Ascending aorta (tissue), 2 donors: ENCODE results near the gene FBXW12. TPM values are rescaled to one million over a fixed set of nuclear protein-coding genes. Genes with fewer than 3 reads are reported as not detected.

Experiments used
- DNase-seq, 2 donors: peaks; one replicate each; pipeline ENCODE4 v3.0.0-alpha.2; 2019; ENCODE audit warnings: low spot score in 2 of 2
- H3K27ac ChIP-seq, 2 donors: fragments of 200-600 bp; sonication (generic); one replicate each; pipeline ENCODE4 v1.5.1; 2016 to 2017; ENCODE audit warnings: mild to moderate bottlenecking in 1 of 2
- H3K27me3 ChIP-seq: fragments of 200-600 bp; sonication (generic); one replicate; pipeline ENCODE4 v1.5.1; 2017
- H3K36me3 ChIP-seq, 2 donors: fragments of 200-600 bp; sonication (generic); one replicate each; pipeline ENCODE4 v1.5.1; 2016
- H3K4me1 ChIP-seq, 2 donors: fragments of 200-600 bp; sonication (generic); one replicate each; pipeline ENCODE4 v1.5.1; 2016 to 2017; ENCODE audit warnings: mild to moderate bottlenecking in 1 of 2
- H3K4me3 ChIP-seq, 2 donors: fragments of 200-600 bp; sonication (generic); one replicate each; pipeline ENCODE4 v1.5.1; 2016 to 2017; ENCODE audit warnings: mild to moderate bottlenecking in 1 of 2
- H3K9me3 ChIP-seq, 2 donors: fragments of 200-600 bp; sonication (generic); one replicate each; pipeline ENCODE4 v1.5.1; 2016
- CTCF ChIP-seq, 3 experiments: fragments of 200-600 bp in 2 of 3; fragments of 450-650 bp in 1 of 3; sonication (generic) in 2 of 3; IDR thresholded peaks; one replicate each; pipeline ENCODE4 v1.5.1; 2016 to 2019; ENCODE audit warnings: antibody characterized with exemption in 3 of 3, mild to moderate bottlenecking in 1 of 3, moderate library complexity in 1 of 3
- intact Hi-C: fragments of 100-400 bp; cut with DNase I; formaldehyde crosslinking; loops from one replicate; pipeline ENCODE4 v1.15.1; 2023
- total RNA-seq: library from RNA; depleted of rRNA; stranded (reverse); fragments of >200 nt; gene quantifications from one replicate; pipeline ENCODE4 v1.1.0, GENCODE V29; 2016

FBXW12 gene
- total RNA-seq, 1 donor from 2014 or later = not detected

DNA sequence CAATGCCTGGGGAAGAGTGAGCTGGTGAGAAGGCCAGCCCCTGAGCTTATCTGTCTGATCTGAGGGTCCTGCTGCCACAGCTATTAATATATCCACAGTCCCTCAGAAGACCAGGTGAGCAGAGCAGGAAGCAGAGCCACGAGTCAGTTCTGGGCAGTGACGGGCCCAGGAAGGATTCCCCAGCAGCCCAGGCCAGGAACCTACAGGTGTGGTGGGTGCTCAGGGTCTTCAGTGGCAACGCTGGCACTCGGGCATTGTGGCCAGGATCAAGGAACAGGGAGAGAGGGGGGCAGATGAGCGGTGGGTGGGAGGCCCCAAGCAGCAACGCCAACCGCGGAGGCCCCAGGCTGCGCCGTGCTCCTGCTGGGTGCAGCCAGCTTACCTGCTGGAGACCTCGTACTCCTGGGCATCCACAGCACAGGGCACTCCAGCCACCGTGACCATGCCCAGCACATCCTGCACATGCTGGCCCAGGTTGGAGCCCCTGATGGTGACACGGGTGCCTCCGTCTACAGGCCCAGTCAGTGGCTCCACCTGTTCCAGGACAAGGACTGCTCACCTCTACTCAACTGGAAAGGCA, 45.6 kb downstream of the FBXW12 start:
- no peaks in the 10 kb centered on the region for H3K9me3 ChIP-seq
- peaks cover 0 to 10% of the 10 kb centered on the region in 2 donors for H3K4me1 ChIP-seq
- no peak for DNase-seq
- no peak for TF ChIP-seq CTCF (IDR thresholded peaks at IDR 0.05)
- no peaks in the 10 kb centered on the region for H3K27me3 ChIP-seq
- intact Hi-C loops = no loop called here
- no peak overlapping the region for H3K4me3 ChIP-seq
- H3K27ac ChIP-seq = no peak overlapping the region
- H3K36me3 ChIP-seq = peaks cover 76 to 89% of the 10 kb centered on the region in 2 donors

DNA sequence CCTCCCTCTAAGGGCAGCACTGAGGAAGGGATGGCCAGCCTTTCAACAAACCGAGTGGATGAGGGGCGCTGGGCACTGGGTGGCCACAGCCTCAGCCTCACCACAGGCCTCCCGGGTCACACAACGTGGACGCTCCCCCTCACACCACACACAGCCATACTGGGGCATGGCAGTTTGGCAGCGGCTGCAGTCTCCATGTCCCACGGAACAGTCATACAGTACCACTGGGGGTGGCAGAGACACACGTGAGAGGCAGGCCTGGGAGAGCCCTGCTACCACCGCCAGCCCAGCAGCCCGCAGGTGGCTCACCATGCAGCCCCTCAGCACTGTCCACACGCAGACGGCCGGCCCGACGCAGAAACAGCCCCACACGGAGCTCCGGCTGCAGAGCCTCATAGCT, 46.1 kb downstream of the FBXW12 start:
- Histone ChIP-seq H3K9me3 (no peaks in the 10 kb centered on the region), H3K27me3 (no peaks in the 10 kb centered on the region), H3K27ac (no peak overlapping the region), H3K4me3 (no peak overlapping the region), H3K4me1 (peaks cover 0 to 14% of the 10 kb centered on the region in 2 donors), H3K36me3 (peaks cover 73 to 89% of the 10 kb centered on the region in 2 donors)
- intact Hi-C loops = no loop called here
- no peak for DNase-seq
- TF ChIP-seq CTCF (IDR thresholded peaks at IDR 0.05) = no peak

- intact Hi-C loops = no loop called here
- Histone ChIP-seq H3K9me3 (no peaks in the 10 kb centered on the region), H3K27ac (no peak overlapping the region)
Measured at GRCh38 chr3:48418651-48419050, 46.6 kb downstream of the FBXW12 start.

GRCh38 chr3:48419149-48419548, 47.1 kb downstream of the FBXW12 start:
- Histone ChIP-seq H3K27ac (no peak overlapping the region), H3K4me1 (peaks cover 3 to 17% of the 10 kb centered on the region in 2 donors), H3K9me3 (no peaks in the 10 kb centered on the region), H3K4me3 (no peak overlapping the region), H3K36me3 (peaks cover 76 to 91% of the 10 kb centered on the region in 2 donors), H3K27me3 (no peaks in the 10 kb centered on the region)
- DNase-seq = no peak
- intact Hi-C loops = no loop called here
- TF ChIP-seq CTCF (IDR thresholded peaks at IDR 0.05) = no peak

More at GRCh38 chr3:48418651-48419050, 46.6 kb downstream of the FBXW12 start:
- no peaks in the 10 kb centered on the region for H3K27me3 ChIP-seq
- H3K4me1 ChIP-seq = peaks cover 0 to 17% of the 10 kb centered on the region in 2 donors
- DNase-seq = no peak
- H3K36me3 ChIP-seq = peaks cover 73 to 92% of the 10 kb centered on the region in 2 donors
- H3K4me3 ChIP-seq = no peak overlapping the region
- TF ChIP-seq CTCF (IDR thresholded peaks at IDR 0.05) = no peak

DNA sequence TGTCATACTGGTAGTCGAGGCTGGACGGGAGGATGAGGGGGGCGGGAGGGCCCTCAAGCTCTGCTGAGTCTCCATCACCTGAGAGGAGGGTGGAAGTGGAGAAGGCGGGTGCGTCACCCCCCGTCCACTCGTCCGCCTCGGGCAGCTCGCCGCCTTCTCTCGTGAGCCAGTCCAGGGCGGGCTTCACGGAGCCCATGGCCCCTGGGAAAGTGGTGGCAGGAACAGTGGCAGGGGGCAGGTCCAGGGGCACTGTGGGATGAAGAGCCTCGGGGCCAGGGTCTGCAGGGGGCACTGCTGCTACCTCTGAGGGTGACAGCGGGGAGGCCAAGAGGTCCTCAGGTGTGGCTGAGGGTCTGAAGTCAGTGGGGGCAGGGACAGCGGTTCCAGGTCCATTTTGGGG, 47.6 kb downstream of the FBXW12 start:
- Histone ChIP-seq H3K36me3 (peaks cover 73 to 90% of the 10 kb centered on the region in 2 donors), H3K27me3 (no peaks in the 10 kb centered on the region), H3K4me3 (no peak overlapping the region), H3K9me3 (no peaks in the 10 kb centered on the region), H3K4me1 (peaks cover 6 to 18% of the 10 kb centered on the region in 2 donors), H3K27ac (no peak overlapping the region)
- intact Hi-C loops = no loop called here
- no peak for DNase-seq
- no peak for TF ChIP-seq CTCF (IDR thresholded peaks at IDR 0.05)
